ENCODE measurements around the gene NGEF.

The NGEF gene

DNA sequence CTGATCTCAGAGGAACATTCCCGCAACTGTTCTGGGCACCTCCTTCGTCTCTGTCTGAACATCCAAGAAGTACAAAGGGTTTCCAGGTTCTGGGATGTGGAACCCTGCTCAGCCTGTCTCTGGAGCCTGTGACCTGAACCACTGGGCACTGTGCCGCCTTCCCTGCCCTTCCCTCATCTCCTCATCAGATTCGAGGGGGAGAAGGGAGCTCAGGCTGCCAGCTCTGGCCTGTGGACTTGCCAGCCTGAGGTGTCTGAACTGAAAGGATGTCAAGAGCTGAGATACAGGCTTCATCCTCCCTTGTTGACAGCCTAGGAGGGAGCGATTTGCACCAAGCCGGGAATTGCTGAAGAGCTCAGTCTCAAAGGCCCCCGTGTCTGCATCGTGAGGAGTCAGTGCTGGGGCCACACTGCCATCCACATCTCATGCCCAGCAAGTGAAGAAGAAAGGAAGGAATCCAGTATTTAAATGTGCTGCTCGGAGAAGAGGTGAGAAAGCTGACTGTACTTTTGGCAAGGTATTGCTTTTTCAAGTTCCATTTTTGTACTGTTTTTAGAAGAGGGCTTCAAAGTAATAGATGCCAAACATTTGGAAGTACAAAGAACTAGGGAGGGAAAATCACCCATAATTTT is 32.0 kb upstream of the NGEF start:
- no peaks in the 10 kb centered on the region for H3K27me3 ChIP-seq (ENCODE audit: insufficient read depth, poor library complexity, severe bottlenecking)
- no peak overlapping the region for H3K4me3 ChIP-seq (replicated peaks; ENCODE audit: insufficient read depth, low read length)
- DNase-seq (ENCODE audit: low read depth in 1 of 2, low spot score in 1 of 2), result no peak
- TF ChIP-seq REST (IDR thresholded peaks at IDR 0.05; ENCODE audit: insufficient replicate concordance, low read depth) (no peak), SPI1 (IDR thresholded peaks at IDR 0.05; ENCODE audit: borderline replicate concordance, low read depth) (no peak)
- no peak overlapping the region for H3K27ac ChIP-seq (replicated peaks)

- Histone ChIP-seq H3K27ac (replicated peaks) (no peak overlapping the region), H3K27me3 (ENCODE audit: insufficient read depth, poor library complexity, severe bottlenecking) (no peaks in the 10 kb centered on the region), H3K4me3 (replicated peaks; ENCODE audit: insufficient read depth, low read length) (no peak overlapping the region)
- TF ChIP-seq GABPA (IDR thresholded peaks at IDR 0.05; ENCODE audit: low read depth), result no peak
- no peak for TF ChIP-seq POLR2AphosphoS5 (IDR thresholded peaks at IDR 0.05; ENCODE audit: low read depth)
- TF ChIP-seq, protein P1, sequence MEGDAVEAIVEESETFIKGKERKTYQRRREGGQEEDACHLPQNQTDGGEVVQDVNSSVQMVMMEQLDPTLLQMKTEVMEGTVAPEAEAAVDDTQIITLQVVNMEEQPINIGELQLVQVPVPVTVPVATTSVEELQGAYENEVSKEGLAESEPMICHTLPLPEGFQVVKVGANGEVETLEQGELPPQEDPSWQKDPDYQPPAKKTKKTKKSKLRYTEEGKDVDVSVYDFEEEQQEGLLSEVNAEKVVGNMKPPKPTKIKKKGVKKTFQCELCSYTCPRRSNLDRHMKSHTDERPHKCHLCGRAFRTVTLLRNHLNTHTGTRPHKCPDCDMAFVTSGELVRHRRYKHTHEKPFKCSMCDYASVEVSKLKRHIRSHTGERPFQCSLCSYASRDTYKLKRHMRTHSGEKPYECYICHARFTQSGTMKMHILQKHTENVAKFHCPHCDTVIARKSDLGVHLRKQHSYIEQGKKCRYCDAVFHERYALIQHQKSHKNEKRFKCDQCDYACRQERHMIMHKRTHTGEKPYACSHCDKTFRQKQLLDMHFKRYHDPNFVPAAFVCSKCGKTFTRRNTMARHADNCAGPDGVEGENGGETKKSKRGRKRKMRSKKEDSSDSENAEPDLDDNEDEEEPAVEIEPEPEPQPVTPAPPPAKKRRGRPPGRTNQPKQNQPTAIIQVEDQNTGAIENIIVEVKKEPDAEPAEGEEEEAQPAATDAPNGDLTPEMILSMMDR (IDR thresholded peaks at IDR 0.05; ENCODE audit: insufficient read depth, low read length), result no peak
- no peak for TF ChIP-seq SPI1 (IDR thresholded peaks at IDR 0.05; ENCODE audit: borderline replicate concordance, low read depth)
- TF ChIP-seq REST (IDR thresholded peaks at IDR 0.05; ENCODE audit: insufficient replicate concordance, low read depth), result no peak
- no peak for DNase-seq (ENCODE audit: low read depth in 1 of 2, low spot score in 1 of 2)
These were observed 29.5 kb upstream of the NGEF start for GRCh38 chr2:233042549-233042948.

- Histone ChIP-seq H3K4me3 (replicated peaks; ENCODE audit: insufficient read depth, low read length) (no peak overlapping the region), H3K27ac (replicated peaks) (no peak overlapping the region), H3K27me3 (ENCODE audit: insufficient read depth, poor library complexity, severe bottlenecking) (no peaks in the 10 kb centered on the region)
- TF ChIP-seq, protein P1 (IDR thresholded peaks at IDR 0.05; ENCODE audit: insufficient read depth, low read length), result no peak
- peak; percentile 35; the same call in 1 of the 2 replicates for TF ChIP-seq SPI1 (IDR thresholded peaks at IDR 0.05; ENCODE audit: borderline replicate concordance, low read depth)
- no peak for DNase-seq (ENCODE audit: low read depth in 1 of 2, low spot score in 1 of 2)
These were observed 28.8 kb upstream of the NGEF start for GRCh38 chr2:233041722-233042323.

DNA sequence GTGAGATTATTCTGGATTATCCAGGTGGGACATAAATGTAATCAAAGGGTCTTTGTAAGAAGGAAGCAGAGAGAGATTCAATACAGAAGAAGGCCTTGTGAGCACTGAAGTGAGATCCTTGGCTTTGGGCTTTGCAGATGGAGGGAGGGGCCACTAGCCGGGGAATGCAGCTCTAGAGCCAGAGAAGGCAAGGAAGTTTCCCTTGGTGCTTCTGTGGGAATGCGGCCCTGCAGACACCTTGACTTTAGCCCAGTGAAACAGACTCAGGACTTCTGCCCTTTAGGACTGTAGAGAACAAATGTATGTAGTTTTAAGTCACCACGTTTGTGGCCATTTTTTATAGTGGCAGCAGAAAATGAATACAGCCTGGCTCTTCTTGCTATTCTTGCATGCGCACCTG is 27.5 kb upstream of the NGEF start:
- Histone ChIP-seq H3K4me3 (replicated peaks; ENCODE audit: insufficient read depth, low read length) (no peak overlapping the region), H3K27ac (replicated peaks) (no peak overlapping the region), H3K27me3 (ENCODE audit: insufficient read depth, poor library complexity, severe bottlenecking) (no peaks in the 10 kb centered on the region)
- TF ChIP-seq REST (IDR thresholded peaks at IDR 0.05; ENCODE audit: insufficient replicate concordance, low read depth), result no peak
- no peak for TF ChIP-seq POLR2AphosphoS5 (IDR thresholded peaks at IDR 0.05; ENCODE audit: low read depth)
- no peak for TF ChIP-seq SPI1 (IDR thresholded peaks at IDR 0.05; ENCODE audit: borderline replicate concordance, low read depth)
- TF ChIP-seq, protein P1 (IDR thresholded peaks at IDR 0.05; ENCODE audit: insufficient read depth, low read length), result no peak
- no peak for TF ChIP-seq GABPA (IDR thresholded peaks at IDR 0.05; ENCODE audit: low read depth)
- no peak for DNase-seq (ENCODE audit: low read depth in 1 of 2, low spot score in 1 of 2)
